Right cardiac atrium (tissue), 5 donors: Measurements from ENCODE around the gene TRIM15. TPM values are rescaled to one million over a fixed set of nuclear protein-coding genes. Genes with fewer than 3 reads are reported as not detected.
"Not testable (repeated sequence)": the region's sequence is repeated elsewhere in the genome, so short reads cannot be mapped to it uniquely, and the experiment has no call there.

Source experiments
- ATAC-seq, 2 donors: fragments of 200-7000 bp; cut with Tn5 transposase; one replicate each; pipeline versions ENCODE4 v1.8.0 to v1.9.1; 2020; ENCODE audit warnings: moderate library complexity in 2 of 2, mild to moderate bottlenecking in 1 of 2
- DNase-seq, 3 donors: peaks; one replicate each; pipeline ENCODE4 v3.0.0-alpha.2; 2020
- H3K27ac ChIP-seq: one replicate; pipeline ENCODE4 v1.5.1; 2013; ENCODE audit warnings: mild to moderate bottlenecking, low read length, control low read depth, moderate library complexity
- H3K27me3 ChIP-seq: one replicate; pipeline ENCODE4 v1.6.1; 2013; ENCODE audit not compliant: control insufficient read depth, insufficient read depth
- H3K4me1 ChIP-seq: one replicate; pipeline ENCODE4 v1.6.1; 2013; ENCODE audit warnings: low read length; ENCODE audit not compliant: control insufficient read depth, insufficient read depth
- H3K4me3 ChIP-seq: one replicate; pipeline ENCODE4 v1.5.1; 2013; ENCODE audit warnings: low read length, control low read depth
- H3K9me3 ChIP-seq: one replicate; pipeline ENCODE4 v1.6.1; 2013; ENCODE audit warnings: low read length; ENCODE audit not compliant: control insufficient read depth
- WGBS: extraction: QIAGEN DNeasy Blood & Tissue Kit; methylation state at CpG from one replicate; pipeline ENCODE4 v1.1.7; 2013; 5-methylcytosine and 5-hydroxymethylcytosine counted together
- intact Hi-C, 4 donors: fragments of 100-400 bp; cut with DNase I; formaldehyde crosslinking; loops; one replicate each; pipeline versions ENCODE4 v1.11.0 to v1.14.0; 2022 to 2023
- polyA plus RNA-seq: library from polyadenylated mRNA; stranded (reverse); fragments of 200-250 nt; gene quantifications from one replicate; pipeline ENCODE4 v1.2.3, GENCODE V29; 2013
- total RNA-seq, 4 donors: library from RNA; stranded (reverse); fragmentation: NEBNext Ultra II Directional; extraction: Animal tissue kit (Norgen Biotek cat#: 25700); gene quantifications; one replicate each; pipeline ENCODE4 v1.2.1, GENCODE V29; 2021
- donor health status: healthy with polysubstance abuse.
- donor health status: DM: no; HTN: yes; CAD: no.
- donor health status: DM: no; HTN: no; CAD: no.
- donor health status: DM: no; HTN: yes; CAD: no; lungs with severe emphysema.
- donor health status: DM: yes; HTN: yes; CAD: no.

TRIM15 gene
- total and polyA plus RNA-seq, 5 donors: not detected

GRCh38 chr6:30130887-30131862 is 32.2 kb upstream of the TRIM15 start:
- intact Hi-C loops: loop anchor here in 1 of 4 donors (2.0 kb wide), 1 partner anchor 28 kb away; no protein-coding TSS in a partner anchor
- peak; percentile 84 to 89 for ATAC-seq
- H3K4me1 ChIP-seq: no peaks in the 10 kb centered on the region
- 28% methylated on average over 16 of the region's 16 CpGs for WGBS
- H3K27me3 ChIP-seq: no peaks in the 10 kb centered on the region
- peak; percentile 52 to 75 (median 62) for DNase-seq
- H3K9me3 ChIP-seq: no peaks in the 10 kb centered on the region
- H3K27ac ChIP-seq: no peak overlapping the region
- H3K4me3 ChIP-seq: no peak overlapping the region

GRCh38 chr6:30131947-30132497 is 31.3 kb upstream of the TRIM15 start:
- no peaks in the 10 kb centered on the region for H3K9me3 ChIP-seq
- H3K4me3 ChIP-seq: no peak overlapping the region
- 82% methylated on average over 2 of the region's 2 CpGs for WGBS
- DNase-seq (no peak), ATAC-seq (no peak)
- intact Hi-C loops: loop anchor here in 1 of 4 donors (2.0 kb wide), 1 partner anchor 29 kb away; no protein-coding TSS in a partner anchor
- no peaks in the 10 kb centered on the region for H3K27me3 ChIP-seq
- no peak overlapping the region for H3K27ac ChIP-seq
- no peaks in the 10 kb centered on the region for H3K4me1 ChIP-seq

GRCh38 chr6:30135147-30135546 is 28.2 kb upstream of the TRIM15 start:
- Histone ChIP-seq H3K27ac (no peak overlapping the region), H3K27me3 (no peaks in the 10 kb centered on the region), H3K9me3 (no peaks in the 10 kb centered on the region), H3K4me1 (no peaks in the 10 kb centered on the region), H3K4me3 (no peak overlapping the region)
- intact Hi-C loops: no loop called here
- no peak for ATAC-seq
- WGBS: 85% methylated on average over 2 of the region's 2 CpGs
- DNase-seq: no peak

GRCh38 chr6:30135757-30136156 is 27.6 kb upstream of the TRIM15 start, which contains the start of gene TRIM40:
Gene TRIM40, plus strand, starts transcription at chr6:30136140. Its CDS starts 897 bp downstream, at chr6:30137037.
- H3K27ac ChIP-seq: no peak within 1 kb of the TSS
- H3K9me3 ChIP-seq: no peaks in the 10 kb centered on the region
- 50% methylated on average over 4 of the region's 4 CpGs for WGBS
- no peaks in the 10 kb centered on the region for H3K4me1 ChIP-seq
- no peaks in the 10 kb centered on the region for H3K27me3 ChIP-seq
- intact Hi-C loops: no loop called here
- DNase-seq: no peak
- H3K4me3 ChIP-seq: no peak within 1 kb of the TSS
- ATAC-seq: no peak

GRCh38 chr6:30136570-30137286 is 26.6 kb upstream of the TRIM15 start:
- no peaks in the 10 kb centered on the region for H3K4me1 ChIP-seq
- H3K9me3 ChIP-seq: no peaks in the 10 kb centered on the region
- ATAC-seq (no peak), DNase-seq (no peak)
- H3K27me3 ChIP-seq: no peaks in the 10 kb centered on the region
- 71% methylated on average over 11 of the region's 11 CpGs for WGBS
- H3K4me3 ChIP-seq: no peak overlapping the region
- intact Hi-C loops: no loop called here
- no peak overlapping the region for H3K27ac ChIP-seq

- H3K4me1 ChIP-seq, H3K27ac ChIP-seq, DNase-seq, H3K27me3 ChIP-seq, H3K9me3 ChIP-seq, ATAC-seq, H3K4me3 ChIP-seq, intact Hi-C loops: not testable (repeated sequence)
- 77% methylated on average over 8 of the region's 8 CpGs for WGBS
Measured at GRCh38 chr6:30140240-30140639, 23.1 kb upstream of the TRIM15 start.

GRCh38 chr6:30142665-30143064 is 20.7 kb upstream of the TRIM15 start:
- DNase-seq (no peak), ATAC-seq (no peak)
- H3K4me1 ChIP-seq: no peaks in the 10 kb centered on the region
- WGBS: 74% methylated on average over 3 of the region's 3 CpGs
- no peak overlapping the region for H3K27ac ChIP-seq
- no peak overlapping the region for H3K4me3 ChIP-seq
- H3K9me3 ChIP-seq: no peaks in the 10 kb centered on the region
- H3K27me3 ChIP-seq: no peaks in the 10 kb centered on the region
- intact Hi-C loops: no loop called here

- no peak overlapping the region for H3K4me3 ChIP-seq
- intact Hi-C loops: no loop called here
- no peak for DNase-seq
- no peak for ATAC-seq
- 64% methylated on average over 2 of the region's 2 CpGs for WGBS
- H3K27me3 ChIP-seq: no peaks in the 10 kb centered on the region
- no peaks in the 10 kb centered on the region for H3K9me3 ChIP-seq
- H3K4me1 ChIP-seq: no peaks in the 10 kb centered on the region
- H3K27ac ChIP-seq: no peak overlapping the region
Measured at GRCh38 chr6:30143780-30144179, 19.6 kb upstream of the TRIM15 start.

- WGBS: 48% methylated on average over 6 of the region's 6 CpGs
- no peak for ATAC-seq
- no peaks in the 10 kb centered on the region for H3K4me1 ChIP-seq
- intact Hi-C loops: no loop called here
- no peak overlapping the region for H3K4me3 ChIP-seq
- no peak for DNase-seq
- no peak overlapping the region for H3K27ac ChIP-seq
- H3K9me3 ChIP-seq: no peaks in the 10 kb centered on the region
- H3K27me3 ChIP-seq: no peaks in the 10 kb centered on the region
Measured at GRCh38 chr6:30144811-30145210, 18.5 kb upstream of the TRIM15 start.

GRCh38 chr6:30145818-30146217 is 17.5 kb upstream of the TRIM15 start:
- intact Hi-C loops: no loop called here
- Histone ChIP-seq H3K9me3 (no peaks in the 10 kb centered on the region), H3K4me3 (no peak overlapping the region), H3K27ac (no peak overlapping the region), H3K27me3 (no peaks in the 10 kb centered on the region), H3K4me1 (no peaks in the 10 kb centered on the region)
- no peak for DNase-seq
- no peak for ATAC-seq
- 48% methylated on average over 7 of the region's 7 CpGs for WGBS

GRCh38 chr6:30147096-30147495 is 16.2 kb upstream of the TRIM15 start:
- DNase-seq (no peak), ATAC-seq (peak in 1 of 2 donors; percentile 35)
- H3K4me1 ChIP-seq: no peaks in the 10 kb centered on the region
- WGBS: 65% methylated on average over 3 of the region's 3 CpGs
- H3K27me3 ChIP-seq: no peaks in the 10 kb centered on the region
- intact Hi-C loops: no loop called here
- H3K27ac ChIP-seq: no peak overlapping the region
- no peaks in the 10 kb centered on the region for H3K9me3 ChIP-seq
- H3K4me3 ChIP-seq: no peak overlapping the region
